ENCODE results near the gene RNASE4. TPM values are rescaled to one million over a fixed set of nuclear protein-coding genes. Genes with fewer than 3 reads are reported as not detected.

The RNASE4 gene
- total RNA-seq, 1 experiment from 2014 or later, result 2.4 TPM

GRCh38 chr14:20686386-20687143, 2.2 kb downstream of the RNASE4 start:
- H3K36me3 Mint-ChIP-seq (ENCODE audit: insufficient read depth, unreplicated experiment), result peaks cover 5% of the 10 kb centered on the region
- H3K27me3 Mint-ChIP-seq (ENCODE audit: insufficient read depth, unreplicated experiment), result no peaks in the 10 kb centered on the region
- ChIA-PET POLR2A (interaction anchor here (6.1 to 7.3 kb wide), 4 partner anchors 56 to 344 kb away, joined by 65 to 182 read pairs (median 94); partner anchors contain the start of genes PARP2 and PIP4P1), CTCF (interaction anchor here (0.7 to 10.2 kb wide), 4 partner anchors 12 to 811 kb away, joined by 3 to 89 read pairs (median 11); no protein-coding TSS in a partner anchor)
- H3K4me3 Mint-ChIP-seq (ENCODE audit: unreplicated experiment), result no peak overlapping the region
- TF ChIP-seq CTCF (IDR thresholded peaks at IDR 0.05; ENCODE audit: unreplicated experiment), result no peak
- BruUV-seq (replicated peaks), result no TSS peak
- no peaks in the 10 kb centered on the region for H3K9me3 Mint-ChIP-seq (ENCODE audit: unreplicated experiment)
- no peak for DNase-seq (ENCODE audit: unreplicated experiment)
- intact Hi-C loops (cut with micrococcal nuclease), result no loop called here
- peaks cover 17% of the 10 kb centered on the region for H3K4me1 Mint-ChIP-seq (ENCODE audit: insufficient read depth, unreplicated experiment)
- H3K27ac Mint-ChIP-seq (ENCODE audit: low read depth, unreplicated experiment), result no peak overlapping the region

- intact Hi-C loops (cut with micrococcal nuclease), result no loop called here
- no TSS peak for BruUV-seq (replicated peaks)
- Mint-ChIP-seq H3K27me3 (ENCODE audit: insufficient read depth, unreplicated experiment) (no peaks in the 10 kb centered on the region), H3K9me3 (ENCODE audit: unreplicated experiment) (no peaks in the 10 kb centered on the region), H3K4me1 (ENCODE audit: insufficient read depth, unreplicated experiment) (peaks cover 12% of the 10 kb centered on the region), H3K27ac (ENCODE audit: low read depth, unreplicated experiment) (no peak overlapping the region), H3K4me3 (ENCODE audit: unreplicated experiment) (no peak overlapping the region), H3K36me3 (ENCODE audit: insufficient read depth, unreplicated experiment) (no peaks in the 10 kb centered on the region)
- POLR2A ChIA-PET, result interaction anchor here (0.6 kb wide), 1 partner anchor 74 kb away, joined by 3 read pairs; no protein-coding TSS in a partner anchor
- no peak for DNase-seq (ENCODE audit: unreplicated experiment)
- CTCF ChIA-PET, result interaction anchor here (0.6 to 10.2 kb wide), 5 partner anchors 9 to 362 kb away, joined by 3 to 89 read pairs (median 4); no protein-coding TSS in a partner anchor
- TF ChIP-seq CTCF (IDR thresholded peaks at IDR 0.05; ENCODE audit: unreplicated experiment), result no peak
These were observed 3.2 kb downstream of the RNASE4 start for GRCh38 chr14:20687362-20688166.

GRCh38 chr14:20688167-20688839, 3.9 kb downstream of the RNASE4 start, which contains the start of gene ANG:
Gene ANG, plus strand, starts transcription at chr14:20688764. Its CDS starts 4,801 bp downstream, at chr14:20693565.
- TF ChIP-seq CTCF (IDR thresholded peaks at IDR 0.05; ENCODE audit: unreplicated experiment), result no peak
- no TSS peak for BruUV-seq (replicated peaks)
- ChIA-PET POLR2A (interaction anchor here (0.6 kb wide), 1 partner anchor 75 kb away, joined by 3 read pairs; no protein-coding TSS in a partner anchor), CTCF (interaction anchor here (0.6 to 10.2 kb wide), 7 partner anchors 9 to 363 kb away, joined by 3 to 103 read pairs (median 4); partner anchors contain the start of gene PIP4P1)
- Mint-ChIP-seq H3K9me3 (ENCODE audit: unreplicated experiment) (no peaks in the 10 kb centered on the region), H3K4me1 (ENCODE audit: insufficient read depth, unreplicated experiment) (peaks cover 12% of the 10 kb centered on the region), H3K27ac (ENCODE audit: low read depth, unreplicated experiment) (no peak within 1 kb of the TSS), H3K4me3 (ENCODE audit: unreplicated experiment) (no peak within 1 kb of the TSS), H3K27me3 (ENCODE audit: insufficient read depth, unreplicated experiment) (no peaks in the 10 kb centered on the region), H3K36me3 (ENCODE audit: insufficient read depth, unreplicated experiment) (no peaks in the 10 kb centered on the region)
- no peak for DNase-seq (ENCODE audit: unreplicated experiment)
- intact Hi-C loops (cut with micrococcal nuclease), result no loop called here
